Left renal cortex interstitium (tissue), 4 donors: ENCODE measurements around the gene LTBP3. TPM values are rescaled to one million over a fixed set of nuclear protein-coding genes. Genes with fewer than 3 reads are reported as not detected.
A peak's percentile ranks its signal among the peaks of the same experiment; 100 is the strongest.
"Not testable (repeated sequence)": the region's sequence is repeated elsewhere in the genome, so short reads cannot be mapped to it uniquely, and the experiment has no call there.

Experiments
- DNase-seq, 4 donors: peaks; one replicate each; pipeline ENCODE4 v3.0.0-alpha.2; 2013; ENCODE audit warnings: low read depth in 4 of 4, low spot score in 2 of 4, missing footprints in 1 of 4
- polyA plus RNA-seq, 4 donors: library from polyadenylated mRNA; unstranded; fragments of 120-200 nt; gene quantifications; one replicate each; pipeline ENCODE4 v1.2.1, GENCODE V29; 2013; ENCODE audit not compliant: insufficient read length in 4 of 4

The LTBP3 gene
- polyA plus RNA-seq, 4 donors: 93.0 to 182 (median 140) TPM

GRCh38 chr11:65538232-65538914 lies 19.8 kb downstream of the LTBP3 start:
- DNase-seq: no peak

- no peak for DNase-seq
These were observed 20.4 kb downstream of the LTBP3 start for GRCh38 chr11:65537620-65538231.

- DNase-seq: no peak
These were observed 20.9 kb downstream of the LTBP3 start for GRCh38 chr11:65537296-65537597.

GRCh38 chr11:65536412-65537295 lies 21.5 kb downstream of the LTBP3 start:
- no peak for DNase-seq

GRCh38 chr11:65535102-65535501 lies 23.1 kb downstream of the LTBP3 start:
- DNase-seq: no peak

- no peak for DNase-seq
These were observed 25.6 kb downstream of the LTBP3 start for GRCh38 chr11:65532388-65533064.

- no peak for DNase-seq
These were observed 28.0 kb downstream of the LTBP3 start for GRCh38 chr11:65530157-65530496.

GRCh38 chr11:65529475-65530156 lies 28.5 kb downstream of the LTBP3 start:
- DNase-seq: no peak

GRCh38 chr11:65528819-65529350 lies 29.3 kb downstream of the LTBP3 start:
- no peak for DNase-seq

- DNase-seq: no peak
These were observed 31.4 kb downstream of the LTBP3 start for GRCh38 chr11:65526744-65527143.

- DNase-seq: no peak
These were observed 32.3 kb downstream of the LTBP3 start for GRCh38 chr11:65525546-65526480.

GRCh38 chr11:65524741-65525545 lies 33.2 kb downstream of the LTBP3 start, which contains the start of gene SCYL1:
Gene SCYL1 (plus strand): TSS chr11:65525083. CDS start chr11:65525154, 71 bp downstream.
- peak in 2 of 4 donors; percentile 44 to 49 for DNase-seq

- DNase-seq: no peak
These were observed 34.0 kb downstream of the LTBP3 start for GRCh38 chr11:65524014-65524740.

GRCh38 chr11:65523631-65523968 lies 34.6 kb downstream of the LTBP3 start:
- DNase-seq: not testable (repeated sequence)

- not testable (repeated sequence) for DNase-seq
These were observed 35.2 kb downstream of the LTBP3 start for GRCh38 chr11:65522718-65523630.

GRCh38 chr11:65521777-65522521 lies 36.2 kb downstream of the LTBP3 start:
- DNase-seq: not testable (repeated sequence)
